ENCODE results near the gene PSMD3. TPM values are rescaled to one million over a fixed set of nuclear protein-coding genes. Genes with fewer than 3 reads are reported as not detected.

PSMD3 gene
- polyA plus RNA-seq, 2 of the 4 experiments (the other 2 are of a cell fraction), result 87.7 to 193 TPM

DNA sequence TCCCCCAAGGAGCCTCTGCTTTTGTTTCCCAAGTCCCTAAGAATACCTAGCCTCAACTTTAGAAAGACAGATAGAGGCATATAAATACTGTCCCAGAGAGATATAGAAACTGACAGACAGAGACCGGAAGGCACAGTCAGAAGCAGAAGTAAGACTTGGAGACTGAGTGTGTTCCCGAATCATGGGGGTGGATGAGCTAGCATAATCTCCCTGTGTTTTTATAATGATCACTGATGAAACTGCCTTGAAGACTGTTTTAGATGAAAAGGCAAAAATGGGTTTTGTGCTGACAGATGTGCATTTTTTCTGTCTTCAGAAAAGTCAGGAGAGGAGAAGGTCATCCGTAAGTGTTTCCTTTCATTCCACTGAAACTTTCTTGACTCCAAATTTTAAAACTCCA, 8.3 kb upstream of the PSMD3 start:
- Histone ChIP-seq H3K4me1 (no peaks in the 10 kb centered on the region), H3K4me2 (no peak overlapping the region), H3K9me3 (no peaks in the 10 kb centered on the region), H3K4me3 (no peak overlapping the region), H3K27ac (no peak overlapping the region)
- ATAC-seq (no peak), DNase-seq (ENCODE audit: low read depth in 1 of 2, low spot score in 1 of 2) (no peak), FAIRE-seq (no peak)
- WGBS (ENCODE audit: missing lambda C conversion rate), result 41% methylated on average over 3 of the region's 3 CpGs
- TF ChIP-seq MAFK (IDR thresholded peaks at IDR 0.05; ENCODE audit: partially characterized antibody) (peak; percentile 45), EHMT2 (IDR thresholded peaks at IDR 0.05; ENCODE audit: low read depth) (no peak)
- ChIA-PET POLR2A (interaction anchor here (3.0 kb wide), 1 partner anchor 9 kb away, joined by 13 read pairs; the partner anchor contains the start of gene PSMD3), CTCF (interaction anchor here (1.6 to 19.9 kb wide), 3 partner anchors 8 to 103 kb away, joined by 7 to 405 read pairs (median 27); partner anchors contain the start of genes GSDMA and PSMD3)

DNA sequence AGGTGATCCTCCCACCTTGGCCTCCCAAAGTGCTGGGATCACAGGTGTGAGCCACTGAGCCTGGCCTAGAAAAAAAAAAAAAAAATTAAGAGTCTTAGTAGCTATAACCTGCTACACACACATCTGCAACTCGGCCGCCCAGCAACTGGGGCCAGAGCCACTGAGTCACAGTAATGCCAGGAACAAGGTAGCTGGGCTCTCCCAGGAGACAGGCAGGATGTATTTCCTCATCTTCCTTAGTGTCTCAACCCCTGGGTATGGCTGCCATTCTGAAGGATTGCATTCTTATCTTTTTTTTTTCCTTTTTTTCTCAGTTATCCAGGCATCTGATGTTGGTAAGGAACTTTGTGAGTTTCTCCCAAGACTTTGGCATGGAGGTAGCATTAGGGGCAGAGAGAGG, 7.1 kb upstream of the PSMD3 start:
- TF ChIP-seq FOXS1 (CRISPR knock-in tag; IDR thresholded peaks at IDR 0.05), result no peak
- TF ChIP-seq JUN (IDR thresholded peaks at IDR 0.05), result no peak
- TF ChIP-seq, protein P1, sequence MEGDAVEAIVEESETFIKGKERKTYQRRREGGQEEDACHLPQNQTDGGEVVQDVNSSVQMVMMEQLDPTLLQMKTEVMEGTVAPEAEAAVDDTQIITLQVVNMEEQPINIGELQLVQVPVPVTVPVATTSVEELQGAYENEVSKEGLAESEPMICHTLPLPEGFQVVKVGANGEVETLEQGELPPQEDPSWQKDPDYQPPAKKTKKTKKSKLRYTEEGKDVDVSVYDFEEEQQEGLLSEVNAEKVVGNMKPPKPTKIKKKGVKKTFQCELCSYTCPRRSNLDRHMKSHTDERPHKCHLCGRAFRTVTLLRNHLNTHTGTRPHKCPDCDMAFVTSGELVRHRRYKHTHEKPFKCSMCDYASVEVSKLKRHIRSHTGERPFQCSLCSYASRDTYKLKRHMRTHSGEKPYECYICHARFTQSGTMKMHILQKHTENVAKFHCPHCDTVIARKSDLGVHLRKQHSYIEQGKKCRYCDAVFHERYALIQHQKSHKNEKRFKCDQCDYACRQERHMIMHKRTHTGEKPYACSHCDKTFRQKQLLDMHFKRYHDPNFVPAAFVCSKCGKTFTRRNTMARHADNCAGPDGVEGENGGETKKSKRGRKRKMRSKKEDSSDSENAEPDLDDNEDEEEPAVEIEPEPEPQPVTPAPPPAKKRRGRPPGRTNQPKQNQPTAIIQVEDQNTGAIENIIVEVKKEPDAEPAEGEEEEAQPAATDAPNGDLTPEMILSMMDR (IDR thresholded peaks at IDR 0.05), result no peak
- TF ChIP-seq CBX8 (IDR thresholded peaks at IDR 0.05), result no peak
- no peak for TF ChIP-seq TP53 (CRISPR knock-in tag; IDR thresholded peaks at IDR 0.05)
- TF ChIP-seq HOXB5 (CRISPR knock-in tag; IDR thresholded peaks at IDR 0.05), result no peak
- TF ChIP-seq, protein P2, sequence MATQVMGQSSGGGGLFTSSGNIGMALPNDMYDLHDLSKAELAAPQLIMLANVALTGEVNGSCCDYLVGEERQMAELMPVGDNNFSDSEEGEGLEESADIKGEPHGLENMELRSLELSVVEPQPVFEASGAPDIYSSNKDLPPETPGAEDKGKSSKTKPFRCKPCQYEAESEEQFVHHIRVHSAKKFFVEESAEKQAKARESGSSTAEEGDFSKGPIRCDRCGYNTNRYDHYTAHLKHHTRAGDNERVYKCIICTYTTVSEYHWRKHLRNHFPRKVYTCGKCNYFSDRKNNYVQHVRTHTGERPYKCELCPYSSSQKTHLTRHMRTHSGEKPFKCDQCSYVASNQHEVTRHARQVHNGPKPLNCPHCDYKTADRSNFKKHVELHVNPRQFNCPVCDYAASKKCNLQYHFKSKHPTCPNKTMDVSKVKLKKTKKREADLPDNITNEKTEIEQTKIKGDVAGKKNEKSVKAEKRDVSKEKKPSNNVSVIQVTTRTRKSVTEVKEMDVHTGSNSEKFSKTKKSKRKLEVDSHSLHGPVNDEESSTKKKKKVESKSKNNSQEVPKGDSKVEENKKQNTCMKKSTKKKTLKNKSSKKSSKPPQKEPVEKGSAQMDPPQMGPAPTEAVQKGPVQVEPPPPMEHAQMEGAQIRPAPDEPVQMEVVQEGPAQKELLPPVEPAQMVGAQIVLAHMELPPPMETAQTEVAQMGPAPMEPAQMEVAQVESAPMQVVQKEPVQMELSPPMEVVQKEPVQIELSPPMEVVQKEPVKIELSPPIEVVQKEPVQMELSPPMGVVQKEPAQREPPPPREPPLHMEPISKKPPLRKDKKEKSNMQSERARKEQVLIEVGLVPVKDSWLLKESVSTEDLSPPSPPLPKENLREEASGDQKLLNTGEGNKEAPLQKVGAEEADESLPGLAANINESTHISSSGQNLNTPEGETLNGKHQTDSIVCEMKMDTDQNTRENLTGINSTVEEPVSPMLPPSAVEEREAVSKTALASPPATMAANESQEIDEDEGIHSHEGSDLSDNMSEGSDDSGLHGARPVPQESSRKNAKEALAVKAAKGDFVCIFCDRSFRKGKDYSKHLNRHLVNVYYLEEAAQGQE (IDR thresholded peaks at IDR 0.05), result no peak
- ChIA-PET POLR2A (no interaction called here), CTCF (interaction anchor here (0.6 to 19.9 kb wide), 5 partner anchors 14 to 453 kb away, joined by 4 to 405 read pairs (median 5); partner anchors contain the start of gene GSDMA)
- no peak overlapping the region for H3K4me3 ChIP-seq
- no peak overlapping the region for H3K27ac ChIP-seq
- FAIRE-seq (no peak), ATAC-seq (no peak), DNase-seq (ENCODE audit: low read depth in 1 of 2, low spot score in 1 of 2) (no peak)
- 74% methylated on average over 2 of the region's 2 CpGs for WGBS (ENCODE audit: missing lambda C conversion rate)
- no peaks in the 10 kb centered on the region for H3K9me3 ChIP-seq
- H3K4me2 ChIP-seq, result no peak overlapping the region
- no peaks in the 10 kb centered on the region for H3K4me1 ChIP-seq

DNA sequence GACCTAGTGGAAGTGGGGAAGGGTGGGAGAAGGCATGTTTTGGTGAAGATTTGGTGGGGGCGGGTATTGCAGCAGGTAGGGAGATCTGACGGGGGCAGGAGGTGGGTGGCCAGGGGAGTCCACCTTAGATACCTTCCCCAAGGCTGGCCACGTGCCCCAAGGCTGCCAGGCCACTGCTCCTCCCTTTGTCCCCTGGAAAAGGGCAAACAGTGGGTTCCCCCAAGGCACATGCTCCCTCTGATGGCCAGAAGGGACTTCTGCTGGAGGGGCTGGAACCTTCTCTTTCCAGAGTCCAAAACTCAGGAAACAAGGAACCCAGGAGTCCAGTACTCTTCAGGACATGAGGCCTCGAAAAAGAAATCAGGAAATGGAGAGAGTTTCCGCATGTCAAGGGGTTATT, 6.2 kb upstream of the PSMD3 start:
- H3K4me1 ChIP-seq, result peaks cover 3% of the 10 kb centered on the region; the same call in 1 of the 3 replicates
- FAIRE-seq (no peak), ATAC-seq (no peak; a peak in 1 of 6 replicates), DNase-seq (ENCODE audit: low read depth in 1 of 2, low spot score in 1 of 2) (no peak)
- H3K4me2 ChIP-seq, result no peak overlapping the region
- no peak overlapping the region for H3K4me3 ChIP-seq
- CTCF ChIA-PET, result interaction anchor here (0.6 to 19.9 kb wide), 2 partner anchors 15 to 277 kb away, joined by 3 to 405 read pairs; partner anchors contain the start of gene GSDMA
- no peaks in the 10 kb centered on the region for H3K9me3 ChIP-seq
- POLR2A ChIA-PET, result no interaction called here
- H3K27ac ChIP-seq, result no peak overlapping the region
- TF ChIP-seq HDAC2 (IDR thresholded peaks at IDR 0.05) (no peak), ZSCAN20 (CRISPR knock-in tag; IDR thresholded peaks at IDR 0.05) (no peak), BHLHE40 (IDR thresholded peaks at IDR 0.05; ENCODE audit: low read depth, low read length) (no peak), HOXB5 (CRISPR knock-in tag; IDR thresholded peaks at IDR 0.05) (no peak), FOSB (CRISPR knock-in tag; IDR thresholded peaks at IDR 0.05) (no peak), GATA3 (IDR thresholded peaks at IDR 0.05; ENCODE audit: borderline replicate concordance) (no peak), SREBF2 (IDR thresholded peaks at IDR 0.05) (no peak), HOXA7 (CRISPR knock-in tag; IDR thresholded peaks at IDR 0.05) (no peak), CBX8 (IDR thresholded peaks at IDR 0.05) (no peak)
- TF ChIP-seq, protein P3, sequence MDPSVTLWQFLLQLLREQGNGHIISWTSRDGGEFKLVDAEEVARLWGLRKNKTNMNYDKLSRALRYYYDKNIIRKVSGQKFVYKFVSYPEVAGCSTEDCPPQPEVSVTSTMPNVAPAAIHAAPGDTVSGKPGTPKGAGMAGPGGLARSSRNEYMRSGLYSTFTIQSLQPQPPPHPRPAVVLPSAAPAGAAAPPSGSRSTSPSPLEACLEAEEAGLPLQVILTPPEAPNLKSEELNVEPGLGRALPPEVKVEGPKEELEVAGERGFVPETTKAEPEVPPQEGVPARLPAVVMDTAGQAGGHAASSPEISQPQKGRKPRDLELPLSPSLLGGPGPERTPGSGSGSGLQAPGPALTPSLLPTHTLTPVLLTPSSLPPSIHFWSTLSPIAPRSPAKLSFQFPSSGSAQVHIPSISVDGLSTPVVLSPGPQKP (IDR thresholded peaks at IDR 0.05; ENCODE audit: low read depth, low read length), result no peak
- TF ChIP-seq, protein P4, sequence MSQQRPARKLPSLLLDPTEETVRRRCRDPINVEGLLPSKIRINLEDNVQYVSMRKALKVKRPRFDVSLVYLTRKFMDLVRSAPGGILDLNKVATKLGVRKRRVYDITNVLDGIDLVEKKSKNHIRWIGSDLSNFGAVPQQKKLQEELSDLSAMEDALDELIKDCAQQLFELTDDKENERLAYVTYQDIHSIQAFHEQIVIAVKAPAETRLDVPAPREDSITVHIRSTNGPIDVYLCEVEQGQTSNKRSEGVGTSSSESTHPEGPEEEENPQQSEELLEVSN (IDR thresholded peaks at IDR 0.05; ENCODE audit: borderline replicate concordance, low read depth), result no peak
- WGBS (ENCODE audit: missing lambda C conversion rate), result 58% methylated on average over 5 of the region's 5 CpGs
